ENCODE results near the gene CNTLN. TPM values are rescaled to one million over a fixed set of nuclear protein-coding genes. Genes with fewer than 3 reads are reported as not detected.

Gene CNTLN
- total RNA-seq, 1 donor: 17.7 TPM

- no peak overlapping the region for H3K4me2 ChIP-seq (ENCODE audit: insufficient read depth, low read length)
- no peaks in the 10 kb centered on the region for H3K9me3 ChIP-seq (ENCODE audit: low read depth, low read length)
- no peaks in the 10 kb centered on the region for H3K4me1 ChIP-seq (ENCODE audit: insufficient read depth, low read length)
- peak; percentile 11 for DNase-seq (ENCODE audit: insufficient read length, low spot score, missing footprints)
- no peak overlapping the region for H3K27ac ChIP-seq (ENCODE audit: low read depth, low read length)
- H3K36me3 ChIP-seq (ENCODE audit: insufficient read depth, low read length): no peaks in the 10 kb centered on the region
- TF ChIP-seq CTCF (IDR thresholded peaks at IDR 0.05; ENCODE audit: extremely low read depth, low read depth, low read length): no peak
- no peak overlapping the region for H3K4me3 ChIP-seq (ENCODE audit: insufficient read depth, low read length)
- H3K79me2 ChIP-seq (ENCODE audit: insufficient read depth, low read length): no peaks in the 10 kb centered on the region
- no peaks in the 10 kb centered on the region for H3K27me3 ChIP-seq (ENCODE audit: insufficient read depth, low read length)
- no peaks in the 10 kb centered on the region for H4K20me1 ChIP-seq (ENCODE audit: insufficient read depth, low read length)
- no peak overlapping the region for H2AFZ ChIP-seq (ENCODE audit: low read length)
Measured at GRCh38 chr9:17330097-17330496, 195.3 kb downstream of the CNTLN start.

- TF ChIP-seq CTCF (IDR thresholded peaks at IDR 0.05; ENCODE audit: extremely low read depth, low read depth, low read length): no peak
- no peak overlapping the region for H3K4me2 ChIP-seq (ENCODE audit: insufficient read depth, low read length)
- no peak overlapping the region for H3K27ac ChIP-seq (ENCODE audit: low read depth, low read length)
- no peak overlapping the region for H2AFZ ChIP-seq (ENCODE audit: low read length)
- no peaks in the 10 kb centered on the region for H3K4me1 ChIP-seq (ENCODE audit: insufficient read depth, low read length)
- no peaks in the 10 kb centered on the region for H3K27me3 ChIP-seq (ENCODE audit: insufficient read depth, low read length)
- no peak for DNase-seq (ENCODE audit: insufficient read length, low spot score, missing footprints)
- H3K4me3 ChIP-seq (ENCODE audit: insufficient read depth, low read length): no peak overlapping the region
- no peaks in the 10 kb centered on the region for H3K36me3 ChIP-seq (ENCODE audit: insufficient read depth, low read length)
- no peaks in the 10 kb centered on the region for H3K9me3 ChIP-seq (ENCODE audit: low read depth, low read length)
- H3K79me2 ChIP-seq (ENCODE audit: insufficient read depth, low read length): no peaks in the 10 kb centered on the region
- no peaks in the 10 kb centered on the region for H4K20me1 ChIP-seq (ENCODE audit: insufficient read depth, low read length)
Measured at GRCh38 chr9:17332115-17332514, 197.3 kb downstream of the CNTLN start.

GRCh38 chr9:17339156-17339555 is 204.3 kb downstream of the CNTLN start:
- no peaks in the 10 kb centered on the region for H3K36me3 ChIP-seq (ENCODE audit: insufficient read depth, low read length)
- H3K79me2 ChIP-seq (ENCODE audit: insufficient read depth, low read length): no peaks in the 10 kb centered on the region
- H3K9me3 ChIP-seq (ENCODE audit: low read depth, low read length): no peaks in the 10 kb centered on the region
- H3K27ac ChIP-seq (ENCODE audit: low read depth, low read length): no peak overlapping the region
- no peak for DNase-seq (ENCODE audit: insufficient read length, low spot score, missing footprints)
- H3K4me1 ChIP-seq (ENCODE audit: insufficient read depth, low read length): no peaks in the 10 kb centered on the region
- TF ChIP-seq CTCF (IDR thresholded peaks at IDR 0.05; ENCODE audit: extremely low read depth, low read depth, low read length): no peak
- H2AFZ ChIP-seq (ENCODE audit: low read length): no peak overlapping the region
- no peak overlapping the region for H3K4me2 ChIP-seq (ENCODE audit: insufficient read depth, low read length)
- H3K4me3 ChIP-seq (ENCODE audit: insufficient read depth, low read length): no peak overlapping the region
- no peaks in the 10 kb centered on the region for H4K20me1 ChIP-seq (ENCODE audit: insufficient read depth, low read length)
- H3K27me3 ChIP-seq (ENCODE audit: insufficient read depth, low read length): no peaks in the 10 kb centered on the region

GRCh38 chr9:17342696-17343095 is 207.9 kb downstream of the CNTLN start:
- H3K36me3 ChIP-seq (ENCODE audit: insufficient read depth, low read length): peaks cover 4% of the 10 kb centered on the region
- no peak for TF ChIP-seq CTCF (IDR thresholded peaks at IDR 0.05; ENCODE audit: extremely low read depth, low read depth, low read length)
- H2AFZ ChIP-seq (ENCODE audit: low read length): no peak overlapping the region
- H3K27ac ChIP-seq (ENCODE audit: low read depth, low read length): no peak overlapping the region
- H3K4me2 ChIP-seq (ENCODE audit: insufficient read depth, low read length): no peak overlapping the region
- no peaks in the 10 kb centered on the region for H3K79me2 ChIP-seq (ENCODE audit: insufficient read depth, low read length)
- H3K4me3 ChIP-seq (ENCODE audit: insufficient read depth, low read length): no peak overlapping the region
- H3K27me3 ChIP-seq (ENCODE audit: insufficient read depth, low read length): no peaks in the 10 kb centered on the region
- no peaks in the 10 kb centered on the region for H3K4me1 ChIP-seq (ENCODE audit: insufficient read depth, low read length)
- H3K9me3 ChIP-seq (ENCODE audit: low read depth, low read length): no peaks in the 10 kb centered on the region
- H4K20me1 ChIP-seq (ENCODE audit: insufficient read depth, low read length): no peaks in the 10 kb centered on the region
- no peak for DNase-seq (ENCODE audit: insufficient read length, low spot score, missing footprints)
